Colonic mucosa (tissue), 4 donors: ENCODE data around the gene POC1A. TPM values are rescaled to one million over a fixed set of nuclear protein-coding genes. Genes with fewer than 3 reads are reported as not detected.

Experiments used
- DNase-seq: peaks from one replicate; pipeline ENCODE4 v3.0.0-alpha.2; 2020
- H3K27ac ChIP-seq: fragments of 200-600 bp; one replicate; pipeline ENCODE4 v1.8.0; 2021
- H3K27me3 ChIP-seq: fragments of 200-600 bp; one replicate; pipeline ENCODE4 v1.8.0; 2021
- H3K36me3 ChIP-seq: fragments of 200-600 bp; one replicate; pipeline ENCODE4 v1.8.0; 2021
- H3K4me1 ChIP-seq: fragments of 200-600 bp; one replicate; pipeline ENCODE4 v1.8.0; 2021; ENCODE audit warnings: mild to moderate bottlenecking
- H3K4me3 ChIP-seq: fragments of 200-600 bp; one replicate; pipeline ENCODE4 v1.8.0; 2021
- H3K9ac ChIP-seq, 2 donors: one replicate each; pipeline ENCODE4 v1.7.0; 2013; ENCODE audit warnings: control low read depth in 2 of 2, low read depth in 2 of 2, low read length in 2 of 2
- H3K9me3 ChIP-seq: fragments of 200-600 bp; one replicate; pipeline ENCODE4 v1.8.0; 2021
- intact Hi-C: fragments of 100-400 bp; cut with DNase I; formaldehyde crosslinking; loops from one replicate; pipeline ENCODE4 v1.14.1; 2022
- total RNA-seq, 2 donors: library from RNA; stranded (reverse); fragmentation: NEBNext Ultra II Directional in 1 of 2; extraction: Animal tissue kit (Norgen Biotek cat#: 25700) in 1 of 2; gene quantifications; one replicate each; pipeline ENCODE4 v1.2.1, GENCODE V29; 2021
- TF ChIP-seq, protein P1 (sequence below): fragments of 200-600 bp; IDR thresholded peaks from one replicate; pipeline ENCODE4 v1.8.0; 2022; ENCODE audit warnings: antibody characterized with exemption, mild to moderate bottlenecking
- donor health status: healthy.
- donor health status: DM: no; HTN: no; CAD: no.
- donor health status: DM: no; HTN: no; CAD: no.

Gene POC1A
- total RNA-seq, 2 donors from 2014 or later, result 7.6 to 33.7 TPM

DNA sequence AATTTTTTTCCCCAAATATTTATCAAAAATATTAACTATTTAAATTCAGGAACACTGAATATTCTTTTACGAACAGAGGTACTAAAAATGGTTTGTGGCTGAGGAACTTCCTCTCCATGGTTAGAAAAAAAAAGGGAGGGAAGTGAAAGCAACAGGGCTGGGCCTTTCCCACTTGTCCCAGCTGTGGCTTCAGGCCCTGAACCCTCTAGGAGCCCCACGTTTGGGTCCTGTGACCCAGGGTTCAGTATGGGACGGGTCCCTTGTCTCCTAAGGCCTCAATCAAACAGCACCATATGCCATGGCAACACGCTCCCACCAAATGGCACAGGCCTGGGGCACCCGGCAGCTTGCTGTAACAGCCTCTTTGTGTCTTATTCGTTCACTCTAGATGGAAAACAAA, 32.4 kb downstream of the POC1A start:
- DNase-seq, result no peak
- Histone ChIP-seq H3K36me3 (no peaks in the 10 kb centered on the region), H3K9ac (no peak overlapping the region), H3K4me3 (no peak overlapping the region), H3K27ac (no peak overlapping the region), H3K4me1 (no peaks in the 10 kb centered on the region), H3K9me3 (no peaks in the 10 kb centered on the region), H3K27me3 (no peaks in the 10 kb centered on the region)
- intact Hi-C loops, result loop anchor here (1.0 to 5.0 kb wide), 2 partner anchors 60 to 121 kb away; no protein-coding TSS in a partner anchor
- TF ChIP-seq, protein P1, sequence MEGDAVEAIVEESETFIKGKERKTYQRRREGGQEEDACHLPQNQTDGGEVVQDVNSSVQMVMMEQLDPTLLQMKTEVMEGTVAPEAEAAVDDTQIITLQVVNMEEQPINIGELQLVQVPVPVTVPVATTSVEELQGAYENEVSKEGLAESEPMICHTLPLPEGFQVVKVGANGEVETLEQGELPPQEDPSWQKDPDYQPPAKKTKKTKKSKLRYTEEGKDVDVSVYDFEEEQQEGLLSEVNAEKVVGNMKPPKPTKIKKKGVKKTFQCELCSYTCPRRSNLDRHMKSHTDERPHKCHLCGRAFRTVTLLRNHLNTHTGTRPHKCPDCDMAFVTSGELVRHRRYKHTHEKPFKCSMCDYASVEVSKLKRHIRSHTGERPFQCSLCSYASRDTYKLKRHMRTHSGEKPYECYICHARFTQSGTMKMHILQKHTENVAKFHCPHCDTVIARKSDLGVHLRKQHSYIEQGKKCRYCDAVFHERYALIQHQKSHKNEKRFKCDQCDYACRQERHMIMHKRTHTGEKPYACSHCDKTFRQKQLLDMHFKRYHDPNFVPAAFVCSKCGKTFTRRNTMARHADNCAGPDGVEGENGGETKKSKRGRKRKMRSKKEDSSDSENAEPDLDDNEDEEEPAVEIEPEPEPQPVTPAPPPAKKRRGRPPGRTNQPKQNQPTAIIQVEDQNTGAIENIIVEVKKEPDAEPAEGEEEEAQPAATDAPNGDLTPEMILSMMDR, result no peak

DNA sequence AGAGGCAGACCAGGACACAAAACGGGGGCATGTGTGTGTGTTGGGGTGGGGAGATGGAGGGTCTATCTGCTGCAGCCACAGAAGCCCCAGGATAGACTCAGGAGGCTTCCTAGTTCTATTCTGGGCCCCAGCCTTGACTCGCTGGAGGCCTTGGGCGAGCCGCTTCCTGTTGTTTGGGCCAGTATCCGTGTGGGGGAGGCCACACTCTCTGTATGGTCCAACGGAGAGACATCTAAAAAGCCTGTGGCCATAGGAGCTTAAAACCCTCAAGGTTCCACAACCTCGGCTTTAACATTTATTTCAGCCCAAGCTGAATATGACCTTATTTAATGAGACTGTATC, 32.8 kb downstream of the POC1A start:
- Histone ChIP-seq H3K27me3 (no peaks in the 10 kb centered on the region), H3K9ac (no peak overlapping the region), H3K4me1 (no peaks in the 10 kb centered on the region), H3K9me3 (no peaks in the 10 kb centered on the region), H3K36me3 (no peaks in the 10 kb centered on the region), H3K27ac (peak overlapping the region; percentile 3), H3K4me3 (no peak overlapping the region)
- TF ChIP-seq, protein P1, result no peak
- DNase-seq, result no peak
- intact Hi-C loops, result loop anchor here (5.0 kb wide), 1 partner anchor 59 kb away; no protein-coding TSS in a partner anchor

DNA sequence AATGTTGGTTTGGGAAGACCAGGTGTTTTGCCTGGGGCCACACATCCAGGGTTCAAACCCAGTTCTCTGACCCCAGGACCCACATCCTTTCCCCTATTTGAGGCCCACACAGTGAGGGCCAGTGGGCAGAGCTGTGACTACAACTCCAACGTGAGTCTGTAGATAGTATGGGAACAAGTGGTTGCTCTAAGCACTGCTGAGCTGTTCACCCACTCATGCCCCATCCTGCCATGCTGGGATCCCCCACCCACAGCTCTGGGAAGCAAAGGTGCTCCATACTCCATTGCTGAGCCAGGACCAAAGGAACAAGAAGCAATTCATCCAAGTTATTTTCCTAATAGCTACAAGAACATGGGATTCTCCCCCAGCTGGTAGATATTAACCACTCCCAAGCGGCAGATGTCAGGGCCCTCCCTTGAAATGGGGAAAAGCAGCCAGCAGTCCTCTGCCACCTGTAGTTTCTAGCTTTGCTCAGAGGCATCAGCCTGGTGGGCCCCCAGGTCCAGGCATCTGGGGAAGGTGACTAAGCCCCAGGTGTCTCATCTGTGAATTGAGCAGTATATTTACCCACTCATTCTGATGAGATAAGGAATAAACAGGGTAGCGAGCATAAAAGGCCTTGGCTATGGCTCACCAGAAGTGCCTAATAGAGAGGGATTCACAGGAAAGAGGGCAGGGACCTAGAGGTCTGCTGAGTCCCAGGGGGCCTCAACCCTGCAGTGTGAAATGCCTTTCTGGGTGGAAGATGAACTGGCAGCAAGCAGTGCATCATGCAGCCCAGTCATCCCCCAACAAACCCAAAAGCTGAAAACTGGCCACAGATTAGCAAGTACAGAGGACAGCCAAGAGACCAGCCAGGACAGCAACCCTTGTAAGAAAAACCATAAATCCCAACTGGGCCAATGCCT, 33.4 kb downstream of the POC1A start:
- no peak overlapping the region for H3K4me3 ChIP-seq
- intact Hi-C loops, result loop anchor here (5.0 kb wide), 1 partner anchor 59 kb away; no protein-coding TSS in a partner anchor
- DNase-seq, result no peak
- H3K4me1 ChIP-seq, result no peaks in the 10 kb centered on the region
- TF ChIP-seq, protein P1, result no peak
- H3K27me3 ChIP-seq, result no peaks in the 10 kb centered on the region
- peak overlapping the region; percentile 3 for H3K27ac ChIP-seq
- H3K36me3 ChIP-seq, result no peaks in the 10 kb centered on the region
- H3K9ac ChIP-seq, result no peak overlapping the region
- H3K9me3 ChIP-seq, result no peaks in the 10 kb centered on the region

DNA sequence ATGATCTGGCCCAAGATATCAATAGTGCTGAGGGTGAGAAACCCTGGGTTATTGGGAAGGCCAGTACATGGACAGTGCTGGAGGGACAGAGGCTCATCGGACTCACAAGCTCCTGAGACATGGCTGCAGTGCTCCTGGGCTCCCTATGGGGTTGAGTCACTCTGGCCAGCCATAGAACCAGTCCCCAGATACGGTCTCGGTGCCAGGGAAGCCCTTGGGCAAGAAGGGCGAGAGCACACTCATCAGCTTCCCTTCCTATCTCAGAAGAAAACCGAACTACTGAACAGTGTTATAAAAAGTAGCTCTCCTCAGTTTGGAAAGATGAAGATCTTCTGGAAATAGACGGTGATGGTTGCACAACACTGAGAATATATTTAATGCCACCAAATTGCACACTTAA, 34.4 kb downstream of the POC1A start:
- no peak for DNase-seq
- intact Hi-C loops, result loop anchor here (5.0 kb wide), 1 partner anchor 58 kb away; no protein-coding TSS in a partner anchor
- TF ChIP-seq, protein P1, result no peak
- Histone ChIP-seq H3K27ac (no peak overlapping the region), H3K4me3 (no peak overlapping the region), H3K9me3 (no peaks in the 10 kb centered on the region), H3K36me3 (no peaks in the 10 kb centered on the region), H3K4me1 (no peaks in the 10 kb centered on the region), H3K9ac (no peak overlapping the region), H3K27me3 (no peaks in the 10 kb centered on the region)

DNA sequence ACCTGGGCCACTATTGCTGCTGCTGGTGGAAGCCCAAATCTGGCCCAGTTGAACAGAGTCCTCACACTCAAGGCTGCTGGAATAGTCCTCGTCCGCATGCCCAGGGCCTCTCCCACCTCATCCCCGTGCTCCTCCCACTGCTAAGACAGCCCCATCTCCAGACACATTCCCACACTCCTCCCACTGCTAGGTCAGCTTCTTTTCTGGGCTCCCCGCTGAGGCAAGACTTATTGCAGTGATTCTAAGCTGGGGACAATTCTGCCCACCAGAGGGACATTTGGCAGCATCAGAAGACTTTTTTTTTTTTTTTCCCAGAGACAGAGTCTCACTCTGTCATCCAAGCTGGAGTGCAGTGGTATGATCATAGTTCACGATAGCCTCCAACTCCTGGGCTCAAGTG, 35.1 kb downstream of the POC1A start:
- Histone ChIP-seq H3K36me3 (no peaks in the 10 kb centered on the region), H3K9me3 (no peaks in the 10 kb centered on the region), H3K27me3 (no peaks in the 10 kb centered on the region), H3K4me3 (no peak overlapping the region), H3K27ac (no peak overlapping the region), H3K4me1 (no peaks in the 10 kb centered on the region), H3K9ac (no peak overlapping the region)
- intact Hi-C loops, result no loop called here
- TF ChIP-seq, protein P1, result no peak
- no peak for DNase-seq
